ENCODE measurements around the gene COQ7.

DNA sequence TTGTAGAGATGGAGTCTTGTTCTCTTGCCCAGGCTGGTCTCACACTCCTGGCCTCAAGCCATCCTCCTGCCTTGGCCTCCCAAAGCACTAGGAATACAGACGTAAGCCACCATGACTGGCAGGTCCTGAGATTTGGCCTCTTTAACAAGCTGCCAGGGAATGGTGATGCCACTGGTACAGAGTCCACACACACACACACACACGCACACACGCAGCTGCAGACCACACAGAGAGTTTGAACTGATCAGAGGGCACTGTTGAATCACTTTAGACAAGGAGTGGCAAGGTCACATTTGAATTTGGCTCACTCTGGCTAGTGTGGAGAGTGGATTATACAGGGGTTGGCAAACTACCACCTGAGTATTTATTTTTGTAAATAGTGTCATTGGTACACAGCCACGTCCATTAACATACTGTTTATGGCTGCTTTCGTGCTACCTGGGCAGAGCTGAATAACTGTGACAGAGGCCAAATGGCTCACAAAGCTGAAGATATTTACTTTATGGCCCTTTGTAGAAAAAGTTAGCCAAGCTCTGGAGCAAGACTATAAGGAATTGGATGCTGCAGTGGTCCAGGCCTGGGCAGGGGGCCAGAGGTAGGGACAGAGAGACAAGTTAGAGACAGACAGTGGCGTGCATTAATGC is 56.2 kb downstream of the COQ7 start:
- TF ChIP-seq, protein P1, sequence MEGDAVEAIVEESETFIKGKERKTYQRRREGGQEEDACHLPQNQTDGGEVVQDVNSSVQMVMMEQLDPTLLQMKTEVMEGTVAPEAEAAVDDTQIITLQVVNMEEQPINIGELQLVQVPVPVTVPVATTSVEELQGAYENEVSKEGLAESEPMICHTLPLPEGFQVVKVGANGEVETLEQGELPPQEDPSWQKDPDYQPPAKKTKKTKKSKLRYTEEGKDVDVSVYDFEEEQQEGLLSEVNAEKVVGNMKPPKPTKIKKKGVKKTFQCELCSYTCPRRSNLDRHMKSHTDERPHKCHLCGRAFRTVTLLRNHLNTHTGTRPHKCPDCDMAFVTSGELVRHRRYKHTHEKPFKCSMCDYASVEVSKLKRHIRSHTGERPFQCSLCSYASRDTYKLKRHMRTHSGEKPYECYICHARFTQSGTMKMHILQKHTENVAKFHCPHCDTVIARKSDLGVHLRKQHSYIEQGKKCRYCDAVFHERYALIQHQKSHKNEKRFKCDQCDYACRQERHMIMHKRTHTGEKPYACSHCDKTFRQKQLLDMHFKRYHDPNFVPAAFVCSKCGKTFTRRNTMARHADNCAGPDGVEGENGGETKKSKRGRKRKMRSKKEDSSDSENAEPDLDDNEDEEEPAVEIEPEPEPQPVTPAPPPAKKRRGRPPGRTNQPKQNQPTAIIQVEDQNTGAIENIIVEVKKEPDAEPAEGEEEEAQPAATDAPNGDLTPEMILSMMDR (conservative IDR thresholded peaks at IDR 0.05; ENCODE audit: low read depth in 2 of 2), result no peak
- no peak for TF ChIP-seq EZH2 (IDR thresholded peaks at IDR 0.05; ENCODE audit: low read depth, unreplicated experiment)
- no peak for TF ChIP-seq JUNB (IDR thresholded peaks at IDR 0.05; ENCODE audit: unreplicated experiment)
- TF ChIP-seq POLR2AphosphoS5 (IDR thresholded peaks at IDR 0.05; ENCODE audit: low read depth), result no peak
- TF ChIP-seq NANOG (IDR thresholded peaks at IDR 0.05; ENCODE audit: borderline replicate concordance), result no peak
- TF ChIP-seq REST (IDR thresholded peaks at IDR 0.05; ENCODE audit: unreplicated experiment), result no peak
- TF ChIP-seq ETS1 (IDR thresholded peaks at IDR 0.05), result no peak

Measured in GM23338 (cell line).